Nucleus accumbens (tissue), 56 donors: ENCODE results near the gene CRACDL.
"Not testable (repeated sequence)": the region's sequence is repeated elsewhere in the genome, so short reads cannot be mapped to it uniquely, and the experiment has no call there.

Source experiments
- DNase-seq, 56 donors: peaks; one replicate each; lab custom pipeline; 2025; lab: John Stamatoyannopoulos, UW

CRACDL gene

DNA sequence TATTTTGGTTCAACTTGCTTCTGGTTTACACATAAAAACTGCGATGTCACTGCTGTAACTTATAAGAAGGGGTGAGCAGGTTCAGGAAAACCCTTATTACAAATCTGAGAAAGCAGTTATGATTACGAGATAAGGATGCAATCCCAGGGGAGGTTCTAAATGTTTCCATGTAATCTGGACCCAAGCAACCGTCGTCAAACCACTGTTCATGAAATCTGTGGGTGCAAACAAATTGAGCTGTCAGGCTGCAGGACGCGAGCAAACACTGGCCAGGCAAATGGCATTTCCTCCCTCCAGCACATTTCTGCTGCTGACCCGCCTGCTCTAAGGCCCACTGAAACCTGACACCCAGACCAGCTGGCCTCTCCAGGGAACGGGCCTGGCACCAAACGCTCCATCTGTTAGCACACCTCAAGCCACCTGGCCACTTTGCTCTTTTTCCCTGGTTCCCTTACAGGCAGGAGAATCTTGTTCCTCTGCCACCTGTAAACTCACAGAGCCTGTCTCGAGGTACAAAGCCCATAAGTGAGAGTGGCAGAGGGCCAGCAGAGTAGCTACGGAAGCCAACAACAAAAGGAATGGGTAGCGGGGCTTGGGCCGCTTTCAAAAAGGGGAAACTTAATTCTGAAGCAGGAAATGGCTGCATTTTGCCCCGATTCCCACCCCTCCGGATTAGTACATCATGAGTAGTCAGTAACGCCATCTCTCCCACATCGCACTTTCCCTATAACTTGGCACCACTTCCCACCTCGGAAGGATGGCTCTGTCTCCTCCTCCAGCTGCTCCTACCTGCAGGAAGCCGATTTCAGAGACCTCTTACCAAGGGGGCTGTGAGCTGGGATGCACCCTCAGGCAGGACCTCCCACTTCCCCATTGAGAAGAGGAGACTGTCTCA, 26.5 kb downstream of the CRACDL start:
- no peak for DNase-seq

- peak in 1 of 56 donors; percentile 25 for DNase-seq
Measured at GRCh38 chr2:98908931-98909316, 27.1 kb downstream of the CRACDL start.

DNA sequence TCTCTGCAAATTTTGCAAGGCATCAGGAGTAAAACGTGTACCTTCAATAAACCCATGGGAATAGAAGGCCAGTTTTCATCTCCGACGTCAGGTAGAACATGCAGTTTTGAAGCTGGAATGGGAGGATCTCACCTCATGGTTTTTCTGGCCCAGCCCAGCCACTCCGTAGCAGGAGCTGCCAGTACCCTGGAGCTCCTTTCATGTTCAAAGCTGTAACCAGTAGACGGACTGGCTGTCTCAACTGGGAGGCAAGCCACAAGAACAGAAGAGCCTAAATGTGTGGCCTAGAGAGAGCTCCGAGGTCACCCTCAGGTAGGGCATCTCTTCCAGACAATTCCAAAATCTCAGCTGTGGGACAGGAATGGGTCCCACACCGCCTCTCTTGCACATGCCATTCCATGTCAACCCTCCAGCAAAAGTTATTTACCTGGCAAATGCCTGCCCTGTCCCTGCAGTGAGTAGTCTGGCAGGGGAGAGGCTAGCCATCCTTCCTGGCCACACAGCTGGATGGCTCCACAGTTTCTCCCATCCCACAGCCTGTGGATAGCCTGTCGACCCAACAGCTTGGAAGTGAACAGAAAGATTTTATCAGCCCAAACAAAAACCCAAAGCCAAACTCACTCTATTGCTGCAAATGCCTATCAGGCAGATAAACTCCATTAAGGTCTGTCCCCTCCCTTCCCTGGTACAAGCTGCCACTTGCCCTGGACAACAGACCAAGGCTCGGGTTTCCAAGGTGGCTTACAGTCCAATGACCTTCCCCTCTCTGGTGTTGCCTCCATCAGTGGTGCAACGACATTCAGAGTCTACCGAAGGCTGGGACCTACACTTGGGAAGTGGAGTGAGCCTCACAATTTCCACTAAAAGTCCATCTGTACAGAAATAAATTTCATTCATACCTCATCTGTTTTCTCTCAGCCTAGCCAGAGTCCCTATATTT, 27.8 kb downstream of the CRACDL start:
- DNase-seq: no peak

DNA sequence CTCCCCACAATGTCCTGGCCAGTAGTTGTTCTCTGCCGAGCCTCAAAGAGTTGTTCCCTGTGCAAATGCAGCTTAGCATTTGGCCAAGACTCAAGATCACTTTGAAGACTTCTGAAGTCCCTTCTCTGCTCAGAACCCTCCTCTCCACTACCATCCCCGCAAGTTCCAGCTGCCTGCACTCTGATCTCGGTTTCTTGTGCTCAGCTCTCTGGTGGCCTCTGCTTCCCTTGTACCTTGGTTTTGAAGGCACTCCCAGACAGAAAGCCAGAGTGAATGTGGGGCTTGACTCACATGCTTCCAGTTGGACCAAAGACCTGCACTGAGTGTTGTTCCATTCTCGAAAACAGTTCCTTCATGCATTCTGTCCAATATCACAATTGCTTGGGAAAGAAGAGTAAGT, 28.6 kb downstream of the CRACDL start:
- DNase-seq: no peak

- DNase-seq: no peak
Measured at GRCh38 chr2:98903767-98904485, 32.1 kb downstream of the CRACDL start.

GRCh38 chr2:98903064-98903355, 33.0 kb downstream of the CRACDL start:
- no peak for DNase-seq

- DNase-seq: no peak
Measured at GRCh38 chr2:98902209-98903063, 33.6 kb downstream of the CRACDL start.

DNA sequence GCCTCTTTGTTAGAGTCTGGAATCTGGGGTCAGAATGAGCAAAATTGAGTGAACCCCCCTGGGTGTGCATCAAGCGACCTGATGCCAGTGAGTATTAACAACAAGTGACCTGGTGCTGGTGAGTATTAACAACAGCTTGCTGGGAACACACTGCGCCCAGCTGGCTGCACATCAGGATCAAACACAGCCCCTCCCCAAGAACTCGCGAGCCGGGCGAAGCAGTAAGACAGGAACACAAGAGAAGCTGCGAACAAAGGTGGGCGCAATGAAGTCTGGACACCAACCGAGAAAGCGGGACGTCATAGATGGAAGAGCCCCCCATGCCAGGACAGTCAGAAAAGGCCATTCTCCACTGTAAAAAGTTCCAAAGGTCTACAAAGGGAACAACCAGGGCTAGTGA, 34.3 kb downstream of the CRACDL start:
- DNase-seq: no peak

- DNase-seq: no peak
Measured at GRCh38 chr2:98901291-98901690, 34.7 kb downstream of the CRACDL start.

DNA sequence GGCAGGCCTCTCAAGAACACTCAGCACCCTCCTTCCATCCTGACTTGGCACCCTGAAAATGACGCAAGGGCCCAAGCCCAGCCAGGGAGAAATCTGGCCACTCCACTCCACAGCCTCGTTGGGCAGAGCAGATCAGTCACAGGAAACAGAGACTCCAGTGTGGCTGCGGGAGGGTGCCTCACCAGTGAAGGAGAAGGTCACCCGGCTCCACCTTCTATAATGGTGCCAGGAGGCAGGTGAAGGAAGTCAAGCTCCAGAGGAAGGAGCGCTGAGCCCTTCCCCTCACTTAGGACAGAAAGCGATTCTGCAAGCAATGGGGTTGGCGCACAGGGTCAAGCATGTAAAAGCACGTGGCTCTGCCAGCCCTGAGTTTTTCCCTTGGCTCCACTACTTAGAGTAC, 35.3 kb downstream of the CRACDL start:
- DNase-seq: no peak

- DNase-seq: not testable (repeated sequence)
Measured at GRCh38 chr2:98899703-98900078, 36.3 kb downstream of the CRACDL start.

GRCh38 chr2:98899041-98899702, 36.9 kb downstream of the CRACDL start:
- no peak for DNase-seq

GRCh38 chr2:98898423-98898841, 37.6 kb downstream of the CRACDL start:
- DNase-seq: no peak

DNA sequence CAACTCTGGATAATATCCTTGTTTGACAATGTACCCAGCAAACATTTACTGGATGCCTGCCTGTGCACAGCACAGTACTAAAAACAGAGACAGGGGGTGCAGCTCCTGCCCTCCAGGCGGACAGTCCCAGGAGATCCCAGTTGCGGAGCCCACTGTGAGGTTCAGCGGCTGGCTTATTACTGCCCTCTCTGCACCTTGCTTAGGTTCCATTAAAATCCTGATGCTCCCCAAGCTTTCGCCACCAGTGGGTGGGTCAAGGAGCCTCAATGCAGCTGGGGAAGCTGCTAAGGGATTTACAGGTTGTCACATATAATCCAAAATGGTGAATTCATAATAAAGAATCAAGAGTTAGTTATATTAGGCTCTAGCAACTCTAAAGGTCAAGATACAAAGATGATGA, 38.3 kb downstream of the CRACDL start:
- no peak for DNase-seq

DNA sequence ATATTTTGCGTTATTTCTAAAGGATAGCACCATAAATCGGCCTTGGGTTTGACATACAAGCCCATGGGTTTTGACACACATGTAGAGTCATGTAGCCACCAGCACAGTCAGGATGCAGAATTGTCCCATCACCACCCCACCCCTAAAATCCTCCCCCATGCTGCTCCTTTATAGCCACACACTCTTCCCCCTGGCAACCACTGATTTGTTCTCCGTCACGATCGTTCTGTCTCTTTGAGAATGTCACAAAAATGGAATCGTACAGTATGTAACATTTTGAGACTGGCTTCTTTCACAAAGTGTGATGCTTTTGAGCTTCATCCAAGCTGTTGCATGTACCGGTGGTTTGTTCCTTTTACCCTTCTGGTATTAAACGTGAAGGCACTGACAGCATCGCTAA, 39.1 kb downstream of the CRACDL start:
- DNase-seq: no peak

- DNase-seq: no peak
Measured at GRCh38 chr2:98896416-98896815, 39.6 kb downstream of the CRACDL start.

- no peak for DNase-seq
Measured at GRCh38 chr2:98895901-98896300, 40.1 kb downstream of the CRACDL start.

GRCh38 chr2:98895221-98895620, 40.8 kb downstream of the CRACDL start:
- DNase-seq: no peak

DNA sequence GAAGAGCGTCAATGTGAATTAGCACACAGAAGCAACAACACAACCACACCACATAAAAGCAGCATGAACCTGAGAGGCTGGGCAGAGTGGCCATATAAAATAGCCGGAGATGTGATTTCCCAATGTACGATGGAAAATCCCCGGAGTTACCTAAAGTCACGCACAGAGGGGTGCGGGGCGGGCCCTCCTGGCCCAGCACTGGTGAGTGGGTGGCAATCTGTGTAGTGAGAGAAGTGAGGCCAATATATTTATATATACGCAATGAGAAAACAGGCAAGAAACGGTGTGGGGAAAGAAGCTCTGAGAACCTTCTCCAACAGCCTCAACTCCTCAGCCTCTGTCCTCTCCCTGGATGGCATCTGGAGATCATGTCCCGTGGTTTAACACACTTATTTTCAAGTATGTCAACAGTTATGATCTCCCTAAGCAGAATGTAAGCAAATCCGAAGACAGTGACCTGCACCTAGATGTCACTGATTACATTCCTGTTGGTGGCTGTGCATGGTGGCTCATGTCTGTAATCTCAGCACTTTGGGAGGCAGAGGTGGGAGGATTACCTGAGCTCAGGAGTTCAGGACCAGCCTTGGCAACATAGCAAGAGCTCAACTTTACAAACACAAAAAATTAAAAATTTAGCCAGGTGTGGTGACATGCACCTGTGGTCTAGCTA, 41.6 kb downstream of the CRACDL start:
- DNase-seq: no peak
